HFF-Myc (cell line): ENCODE data around the gene PNMA6E.
"Not testable (repeated sequence)": the region's sequence is repeated elsewhere in the genome, so short reads cannot be mapped to it uniquely, and the experiment has no call there.

Experiments
- DNase-seq: peaks from one replicate; pipeline ENCODE4 v3.0.0-alpha.2; 2011; ENCODE audit warnings: low read depth; ENCODE audit errors: extremely low read depth
- H3K4me3 ChIP-seq: replicated peaks from 2 replicates; pipeline ENCODE4 v1.5.1; 2011; ENCODE audit warnings: low read depth, mild to moderate bottlenecking, control low read depth, low read length
- CTCF ChIP-seq: IDR thresholded peaks from 2 replicates; pipeline ENCODE4 v1.5.1; 2012; ENCODE audit warnings: mild to moderate bottlenecking, low read depth, low read length, control low read depth; ENCODE audit errors: missing control alignments

Gene PNMA6E

GRCh38 chrX:153408221-153408721 is 7.1 kb upstream of the PNMA6E start:
- H3K4me3 ChIP-seq = no peak overlapping the region
- TF ChIP-seq CTCF = no peak
- no peak for DNase-seq

GRCh38 chrX:153407736-153408135 is 6.6 kb upstream of the PNMA6E start:
- H3K4me3 ChIP-seq = no peak overlapping the region
- DNase-seq = no peak
- no peak for TF ChIP-seq CTCF

GRCh38 chrX:153406903-153407302 is 5.8 kb upstream of the PNMA6E start:
- DNase-seq = no peak
- TF ChIP-seq CTCF = no peak
- H3K4me3 ChIP-seq = no peak overlapping the region

- no peak overlapping the region for H3K4me3 ChIP-seq
- no peak for DNase-seq
- TF ChIP-seq CTCF = no peak
These were observed 4.9 kb upstream of the PNMA6E start for GRCh38 chrX:153406011-153406410.

GRCh38 chrX:153405426-153405825 is 4.3 kb upstream of the PNMA6E start:
- TF ChIP-seq CTCF = no peak

GRCh38 chrX:153404333-153404732 is 3.2 kb upstream of the PNMA6E start:
- H3K4me3 ChIP-seq, DNase-seq: not testable (repeated sequence)

More at GRCh38 chrX:153405426-153405825, 4.3 kb upstream of the PNMA6E start:
- DNase-seq = no peak
- no peak overlapping the region for H3K4me3 ChIP-seq

GRCh38 chrX:153400146-153401132 is 711 bp downstream of the PNMA6E start:
- no peak overlapping the region for H3K4me3 ChIP-seq
- no peak for DNase-seq
- peak; percentile 82 for TF ChIP-seq CTCF
